Liver (tissue), 3 donors: ENCODE measurements around the gene ARAP1.

ENCODE experiments used
- CTCF ChIP-seq: fragments of 150-350 bp; IDR thresholded peaks from 2 replicates; pipeline ENCODE4 v1.5.1; 2017; ENCODE audit warnings: improper control_type of control experiment, low read depth, low read length; ENCODE audit not compliant: missing input control
- EGR1 ChIP-seq, 2 donors: IDR thresholded peaks; 2 replicates each; pipeline ENCODE4 v1.6.1; 2016 to 2018; ENCODE audit warnings: antibody characterized with exemption in 2 of 2, low read depth in 2 of 2
- FOXA1 ChIP-seq: IDR thresholded peaks from 2 replicates; pipeline ENCODE4 v1.6.1; 2016; ENCODE audit warnings: antibody characterized with exemption
- GABPA ChIP-seq, 2 donors: IDR thresholded peaks in 1 of 2; conservative IDR thresholded peaks in 1 of 2; 2 replicates each; pipeline ENCODE4 v1.6.1; 2016; ENCODE audit warnings: antibody characterized with exemption in 2 of 2, mild to moderate bottlenecking in 1 of 2, moderate library complexity in 1 of 2
- RAD21 ChIP-seq, 2 donors: IDR thresholded peaks; 2 replicates each; pipeline ENCODE4 v1.6.1; 2016; ENCODE audit warnings: antibody characterized with exemption in 2 of 2, mild to moderate bottlenecking in 2 of 2
- TAF1 ChIP-seq: conservative IDR thresholded peaks from 2 replicates; pipeline ENCODE4 v1.6.1; 2016; ENCODE audit warnings: antibody characterized with exemption, mild to moderate bottlenecking
- YY1 ChIP-seq: IDR thresholded peaks from 2 replicates; pipeline ENCODE4 v1.6.1; 2016; ENCODE audit warnings: antibody characterized with exemption, mild to moderate bottlenecking
- TF ChIP-seq, protein P1 (sequence below): IDR thresholded peaks from 2 replicates; pipeline ENCODE4 v1.6.1; 2016; ENCODE audit warnings: antibody characterized with exemption, mild to moderate bottlenecking
- TF ChIP-seq, protein P2 (sequence below): IDR thresholded peaks from 2 replicates; pipeline ENCODE4 v1.6.1; 2016; ENCODE audit warnings: antibody characterized with exemption
- donor health status: healthy.
- donor health status: healthy.

- TF ChIP-seq GABPA (IDR thresholded peaks at IDR 0.05 in 1 of 2, conservative IDR thresholded peaks at IDR 0.05 in 1 of 2) (no peak), TAF1 (no peak), CTCF (no peak), YY1 (no peak), EGR1 (IDR thresholded peaks at IDR 0.05; ENCODE audit: low read depth in 2 of 2) (no peak), FOXA1 (no peak), RAD21 (IDR thresholded peaks at IDR 0.05) (no peak)
- TF ChIP-seq, protein P1, sequence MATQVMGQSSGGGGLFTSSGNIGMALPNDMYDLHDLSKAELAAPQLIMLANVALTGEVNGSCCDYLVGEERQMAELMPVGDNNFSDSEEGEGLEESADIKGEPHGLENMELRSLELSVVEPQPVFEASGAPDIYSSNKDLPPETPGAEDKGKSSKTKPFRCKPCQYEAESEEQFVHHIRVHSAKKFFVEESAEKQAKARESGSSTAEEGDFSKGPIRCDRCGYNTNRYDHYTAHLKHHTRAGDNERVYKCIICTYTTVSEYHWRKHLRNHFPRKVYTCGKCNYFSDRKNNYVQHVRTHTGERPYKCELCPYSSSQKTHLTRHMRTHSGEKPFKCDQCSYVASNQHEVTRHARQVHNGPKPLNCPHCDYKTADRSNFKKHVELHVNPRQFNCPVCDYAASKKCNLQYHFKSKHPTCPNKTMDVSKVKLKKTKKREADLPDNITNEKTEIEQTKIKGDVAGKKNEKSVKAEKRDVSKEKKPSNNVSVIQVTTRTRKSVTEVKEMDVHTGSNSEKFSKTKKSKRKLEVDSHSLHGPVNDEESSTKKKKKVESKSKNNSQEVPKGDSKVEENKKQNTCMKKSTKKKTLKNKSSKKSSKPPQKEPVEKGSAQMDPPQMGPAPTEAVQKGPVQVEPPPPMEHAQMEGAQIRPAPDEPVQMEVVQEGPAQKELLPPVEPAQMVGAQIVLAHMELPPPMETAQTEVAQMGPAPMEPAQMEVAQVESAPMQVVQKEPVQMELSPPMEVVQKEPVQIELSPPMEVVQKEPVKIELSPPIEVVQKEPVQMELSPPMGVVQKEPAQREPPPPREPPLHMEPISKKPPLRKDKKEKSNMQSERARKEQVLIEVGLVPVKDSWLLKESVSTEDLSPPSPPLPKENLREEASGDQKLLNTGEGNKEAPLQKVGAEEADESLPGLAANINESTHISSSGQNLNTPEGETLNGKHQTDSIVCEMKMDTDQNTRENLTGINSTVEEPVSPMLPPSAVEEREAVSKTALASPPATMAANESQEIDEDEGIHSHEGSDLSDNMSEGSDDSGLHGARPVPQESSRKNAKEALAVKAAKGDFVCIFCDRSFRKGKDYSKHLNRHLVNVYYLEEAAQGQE = no peak
- TF ChIP-seq, protein P2, sequence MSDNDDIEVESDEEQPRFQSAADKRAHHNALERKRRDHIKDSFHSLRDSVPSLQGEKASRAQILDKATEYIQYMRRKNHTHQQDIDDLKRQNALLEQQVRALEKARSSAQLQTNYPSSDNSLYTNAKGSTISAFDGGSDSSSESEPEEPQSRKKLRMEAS = no peak
Observed at GRCh38 chr11:72679869-72680268, 72.3 kb downstream of the ARAP1 start.
